IMR-90 (cell line): ENCODE measurements around the gene ASAH2. TPM values are rescaled to one million over a fixed set of nuclear protein-coding genes. Genes with fewer than 3 reads are reported as not detected.
A peak's percentile ranks its signal among the peaks of the same experiment; 100 is the strongest.

ENCODE experiments used
- ATAC-seq: fragments of 200-7000 bp; cut with Tn5 transposase; 2 replicates; pipeline ENCODE4 v1.9.1; 2020; ENCODE audit warnings: low read depth, mild to moderate bottlenecking, moderate library complexity
- BruUV-seq: library from RNA; stranded (reverse); fragments of 400-500 nt; replicated peaks from 2 replicates; lab custom pipeline; 2021; lab: Mats Ljungman, UMichigan
- CTCF ChIA-PET: fragments of 300-600 bp; formaldehyde crosslinking; extraction: SDS; loops from one replicate; lab custom pipeline; 2021; ENCODE audit warnings: antibody characterized with exemption; lab: Yijun Ruan, JAX
- POLR2A ChIA-PET: fragments of 300-600 bp; sonication (Branson Sonifier 250); formaldehyde crosslinking; loops from one replicate; lab custom pipeline; 2022; ENCODE audit warnings: antibody characterized with exemption; ENCODE audit not compliant: unreplicated experiment; lab: Charles Lee
- DNase-seq: peaks from one replicate; pipeline ENCODE4 v3.0.0; 2013
- H2AFZ ChIP-seq: replicated peaks from 2 replicates; pipeline ENCODE3; 2013; ENCODE audit warnings: low read length, mild to moderate bottlenecking; ENCODE audit not compliant: poor library complexity
- H2AK5ac ChIP-seq: 2 replicates; pipeline ENCODE4 v1.6.1; 2013; ENCODE audit warnings: low read depth, low read length, inconsistent platforms
- H2AK9ac ChIP-seq: replicated peaks from 2 replicates; pipeline ENCODE3; 2013; ENCODE audit warnings: mild to moderate bottlenecking, low read depth, low read length, moderate library complexity; ENCODE audit not compliant: poor library complexity
- H2BK120ac ChIP-seq: 2 replicates; pipeline ENCODE4 v1.6.1; 2013; ENCODE audit warnings: low read depth, low read length, inconsistent platforms
- H2BK15ac ChIP-seq: 3 replicates; pipeline ENCODE4 v1.6.1; 2013; ENCODE audit warnings: low read depth, low read length, inconsistent platforms
- H2BK20ac ChIP-seq: 2 replicates; pipeline ENCODE4 v1.6.1; 2013; ENCODE audit warnings: low read depth, mild to moderate bottlenecking, inconsistent platforms, low read length, moderate library complexity
- H2BK5ac ChIP-seq: 2 replicates; pipeline ENCODE4 v1.6.1; 2013; ENCODE audit warnings: mild to moderate bottlenecking, low read depth, low read length, inconsistent platforms; ENCODE audit not compliant: poor library complexity, severe bottlenecking
- H3K14ac ChIP-seq: replicated peaks from 2 replicates; pipeline ENCODE4 v1.6.1; 2013; ENCODE audit warnings: low read depth, low read length, inconsistent platforms
- H3K18ac ChIP-seq: 2 replicates; pipeline ENCODE4 v1.6.1; 2013; ENCODE audit warnings: low read depth, low read length, control low read depth
- H3K23ac ChIP-seq: 2 replicates; pipeline ENCODE4 v1.6.1; 2013; ENCODE audit warnings: low read depth, low read length, inconsistent platforms
- H3K27ac ChIP-seq: 2 replicates; pipeline ENCODE4 v1.5.1; 2013; ENCODE audit warnings: mild to moderate bottlenecking, control low read depth, low read length; ENCODE audit not compliant: insufficient read depth
- H3K27me3 ChIP-seq: 2 replicates; pipeline ENCODE4 v1.6.1; 2013; ENCODE audit warnings: low read length; ENCODE audit not compliant: control insufficient read depth, insufficient read depth
- H3K36me3 ChIP-seq: 2 replicates; pipeline ENCODE4 v1.6.1; 2013; ENCODE audit warnings: low read length, mixed read lengths; ENCODE audit not compliant: control insufficient read depth, insufficient read depth
- H3K4ac ChIP-seq: 2 replicates; pipeline ENCODE4 v1.6.1; 2013; ENCODE audit warnings: low read depth, low read length, inconsistent platforms
- H3K4me1 ChIP-seq: 2 replicates; pipeline ENCODE4 v1.6.1; 2013; ENCODE audit warnings: low read length, mixed read lengths; ENCODE audit not compliant: control insufficient read depth, insufficient read depth
- H3K4me2 ChIP-seq: 2 replicates; pipeline ENCODE4 v1.6.1; 2013; ENCODE audit warnings: low read depth, mild to moderate bottlenecking, control low read depth, low read length, moderate library complexity
- H3K4me3 ChIP-seq: 2 replicates; pipeline ENCODE4 v1.5.1; 2013; ENCODE audit warnings: low read depth, mild to moderate bottlenecking, control low read depth, low read length, moderate library complexity; ENCODE audit not compliant: insufficient read depth
- H3K56ac ChIP-seq: 2 replicates; pipeline ENCODE4 v1.6.1; 2013; ENCODE audit warnings: low read length, inconsistent platforms; ENCODE audit not compliant: insufficient read depth; ENCODE audit errors: extremely low read depth
- H3K79me1 ChIP-seq, 2 experiments: 2 replicates each; pipeline ENCODE4 v1.6.1; 2013; ENCODE audit warnings: low read length in 2 of 2, inconsistent platforms in 1 of 2, low read depth in 1 of 2
- H3K9ac ChIP-seq: 2 replicates; pipeline ENCODE4 v1.6.1; 2013; ENCODE audit warnings: low read depth, low read length, control low read depth
- H3K9me1 ChIP-seq: 2 replicates; pipeline ENCODE4 v1.6.1; 2013; ENCODE audit warnings: low read length, inconsistent platforms; ENCODE audit not compliant: insufficient read depth
- H3K9me3 ChIP-seq: 2 replicates; pipeline ENCODE4 v1.6.1; 2013; ENCODE audit warnings: low read length; ENCODE audit not compliant: control insufficient read depth, insufficient read depth
- H4K20me1 ChIP-seq: 2 replicates; pipeline ENCODE4 v1.6.1; 2013; ENCODE audit warnings: low read length, inconsistent platforms; ENCODE audit not compliant: insufficient read depth
- H4K5ac ChIP-seq: 2 replicates; pipeline ENCODE4 v1.6.1; 2013; ENCODE audit warnings: mild to moderate bottlenecking, low read depth, low read length, control low read depth
- H4K8ac ChIP-seq, 2 experiments: 2 replicates each; pipeline ENCODE4 v1.6.1; 2013; ENCODE audit warnings: low read depth in 2 of 2, low read length in 2 of 2, control low read depth in 1 of 2, inconsistent platforms in 1 of 2
- H4K91ac ChIP-seq: 2 replicates; pipeline ENCODE4 v1.6.1; 2013; ENCODE audit warnings: low read depth, low read length, inconsistent platforms; ENCODE audit not compliant: insufficient read depth
- CTCF ChIP-seq: conservative IDR thresholded peaks from 2 replicates; pipeline ENCODE4 v1.5.1; 2012; ENCODE audit warnings: mild to moderate bottlenecking, low read depth, low read length, improper control_type of control experiment
- RAD21 ChIP-seq: IDR thresholded peaks from 2 replicates; pipeline ENCODE4 v1.6.1; 2012; ENCODE audit warnings: low read length, improper control_type of control experiment
- SMC3 ChIP-seq: fragments of 150-350 bp; IDR thresholded peaks from 2 replicates; pipeline ENCODE4 v1.6.1; 2016; ENCODE audit warnings: low read depth, mild to moderate bottlenecking, antibody characterized with exemption, low read length, moderate library complexity
- WGBS, 2 experiments: methylation state at CpG; one replicate each; pipeline versions ENCODE4 v1.1.5 to v1.1.7; 2013; ENCODE audit warnings: missing lambda C conversion rate in 2 of 2; ENCODE audit not compliant: insufficient read length in 1 of 2; ENCODE audit errors: extremely low coverage in 2 of 2; 5-methylcytosine and 5-hydroxymethylcytosine counted together
- dilution Hi-C: fragments of 300-500 bp; cut with HindIII; formaldehyde crosslinking; loops from one replicate; pipeline ENCODE4 v1.14.3; 2018; ENCODE audit warnings: low sequenced_read_pairs; ENCODE audit not compliant: unreplicated experiment
- in situ Hi-C: fragments of 300-500 bp; cut with MboI; formaldehyde crosslinking; loops from 3 replicates; pipeline ENCODE4 v1.14.3; 2019; ENCODE audit warnings: low sequenced_read_pairs, inconsistent platforms, mixed read lengths
- intact Hi-C: fragments of 100-400 bp; cut with micrococcal nuclease; formaldehyde crosslinking; loops from 2 replicates; pipeline ENCODE4 v1.10.0; 2022
- polyA plus RNA-seq, 3 experiments: library from polyadenylated mRNA; depleted of rRNA; stranded (reverse); fragments of >200 nt; gene quantifications; 2 replicates each; pipeline ENCODE4 v1.2.3, GENCODE V29; 2012; ENCODE audit warnings: low replicate concordance in 1 of 3
- total RNA-seq: library from RNA; depleted of rRNA; stranded (reverse); fragments of >200 nt; gene quantifications from 2 replicates; pipeline ENCODE4 v1.2.3, GENCODE V29; 2012
- TF ChIP-seq, protein P1 (sequence below): fragments of 150-350 bp; IDR thresholded peaks from 2 replicates; pipeline ENCODE4 v1.6.1; 2017; ENCODE audit warnings: mild to moderate bottlenecking, antibody characterized with exemption, low read length, low read depth

The ASAH2 gene
- total and polyA plus RNA-seq, 2 of the 4 experiments (the other 2 are of a cell fraction): 0.18 to 0.31 TPM

GRCh38 chr10:50291261-50291850 is 40.0 kb upstream of the ASAH2 start:
- BruUV-seq: no TSS peak
- no peak overlapping the region for H4K8ac ChIP-seq
- H2BK120ac ChIP-seq: no peak overlapping the region
- no peak overlapping the region for H2BK20ac ChIP-seq
- POLR2A ChIA-PET: no interaction called here
- no peak overlapping the region for H3K4ac ChIP-seq
- no peak overlapping the region for H2AFZ ChIP-seq
- no peaks in the 10 kb centered on the region for H4K20me1 ChIP-seq
- dilution Hi-C loops: no loop called here
- H3K4me3 ChIP-seq: no peak overlapping the region
- peaks cover 5% of the 10 kb centered on the region for H3K27me3 ChIP-seq
- no peak overlapping the region for H4K91ac ChIP-seq
- H3K23ac ChIP-seq: no peak overlapping the region
- H3K4me2 ChIP-seq: no peak overlapping the region
- no peak overlapping the region for H4K5ac ChIP-seq
- DNase-seq (peak; percentile 23), ATAC-seq (peak; percentile 59; the same call in 1 of the 2 replicates)
- H3K9me3 ChIP-seq: no peaks in the 10 kb centered on the region
- H3K56ac ChIP-seq: no peak overlapping the region
- H3K79me1 ChIP-seq: no peaks in the 10 kb centered on the region
- H3K27ac ChIP-seq: no peak overlapping the region
- no peak overlapping the region for H2AK5ac ChIP-seq
- no peak overlapping the region for H3K14ac ChIP-seq
- no peaks in the 10 kb centered on the region for H3K4me1 ChIP-seq
- no peak overlapping the region for H2BK15ac ChIP-seq
- CTCF ChIA-PET: interaction anchor here (0.7 to 0.8 kb wide), 2 partner anchors 14 to 348 kb away, joined by 3 read pairs; no protein-coding TSS in a partner anchor
- in situ Hi-C loops: no loop called here
- no peak overlapping the region for H3K18ac ChIP-seq
- intact Hi-C loops: no loop called here
- no peaks in the 10 kb centered on the region for H3K36me3 ChIP-seq
- no peak overlapping the region for H3K9ac ChIP-seq
- no CpG with 5 or more reads among the region's 1 CpG for WGBS, 2 experiments
- no peak overlapping the region for H2AK9ac ChIP-seq
- H3K9me1 ChIP-seq: no peaks in the 10 kb centered on the region
- TF ChIP-seq, protein P1, sequence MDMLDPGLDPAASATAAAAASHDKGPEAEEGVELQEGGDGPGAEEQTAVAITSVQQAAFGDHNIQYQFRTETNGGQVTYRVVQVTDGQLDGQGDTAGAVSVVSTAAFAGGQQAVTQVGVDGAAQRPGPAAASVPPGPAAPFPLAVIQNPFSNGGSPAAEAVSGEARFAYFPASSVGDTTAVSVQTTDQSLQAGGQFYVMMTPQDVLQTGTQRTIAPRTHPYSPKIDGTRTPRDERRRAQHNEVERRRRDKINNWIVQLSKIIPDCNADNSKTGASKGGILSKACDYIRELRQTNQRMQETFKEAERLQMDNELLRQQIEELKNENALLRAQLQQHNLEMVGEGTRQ: no peak
- TF ChIP-seq RAD21 (peak; percentile 61), SMC3 (peak; percentile 36; the same call in 1 of the 2 replicates), CTCF (peak; percentile 53)
- H2BK5ac ChIP-seq: no peak overlapping the region
